IPS-15b (cell line): ENCODE results near the gene PHC3.

ENCODE experiments used
- H3K27me3 ChIP-seq: one replicate; pipeline ENCODE4 v1.6.1; 2013; ENCODE audit warnings: low read length; ENCODE audit not compliant: control insufficient read depth, insufficient read depth
- H3K36me3 ChIP-seq: one replicate; pipeline ENCODE4 v1.6.1; 2013; ENCODE audit warnings: low read length; ENCODE audit not compliant: control insufficient read depth, insufficient read depth
- H3K4me1 ChIP-seq: one replicate; pipeline ENCODE4 v1.6.1; 2013; ENCODE audit warnings: mild to moderate bottlenecking, low read length; ENCODE audit not compliant: control insufficient read depth, insufficient read depth
- H3K4me3 ChIP-seq: one replicate; pipeline ENCODE4 v1.5.1; 2013; ENCODE audit warnings: low read depth, low read length
- H3K9ac ChIP-seq: one replicate; pipeline ENCODE4 v1.6.1; 2013; ENCODE audit warnings: low read depth, mild to moderate bottlenecking, low read length
- H3K9me3 ChIP-seq: one replicate; pipeline ENCODE4 v1.6.1; 2013; ENCODE audit warnings: mild to moderate bottlenecking, low read length; ENCODE audit not compliant: control insufficient read depth, insufficient read depth

PHC3 gene

GRCh38 chr3:170179432-170179831 lies 2.1 kb downstream of the PHC3 start:
- H3K27me3 ChIP-seq: no peaks in the 10 kb centered on the region

DNA sequence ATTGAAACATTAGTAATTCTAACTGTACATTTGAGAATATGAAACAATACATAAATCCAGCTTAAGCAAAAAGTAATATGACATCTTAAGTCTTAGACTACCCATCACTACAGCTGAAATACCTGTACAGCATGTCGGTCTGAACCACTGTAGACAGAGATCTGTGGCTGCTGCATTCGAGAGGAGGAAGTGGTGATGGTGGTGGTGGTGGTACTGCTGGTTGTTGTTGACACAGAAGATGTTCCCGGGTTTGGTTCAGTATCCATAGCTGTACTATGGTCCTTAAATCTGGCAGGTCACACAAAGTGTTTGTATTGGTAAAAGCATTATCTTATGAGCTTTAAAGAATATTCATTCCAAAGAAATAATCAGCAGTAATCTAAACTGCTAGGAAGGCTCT lies 2.9 kb downstream of the PHC3 start:
- H3K4me3 ChIP-seq: no peak overlapping the region
- H3K9ac ChIP-seq: no peak overlapping the region
- H3K4me1 ChIP-seq: no peaks in the 10 kb centered on the region
- peaks cover 9% of the 10 kb centered on the region for H3K36me3 ChIP-seq
- H3K27me3 ChIP-seq: no peaks in the 10 kb centered on the region
- no peaks in the 10 kb centered on the region for H3K9me3 ChIP-seq

More at GRCh38 chr3:170179432-170179831, 2.1 kb downstream of the PHC3 start:
- Histone ChIP-seq H3K9ac (peak overlapping the region; percentile 32), H3K9me3 (no peaks in the 10 kb centered on the region), H3K4me3 (no peak overlapping the region), H3K36me3 (peaks cover 9% of the 10 kb centered on the region), H3K4me1 (no peaks in the 10 kb centered on the region)

DNA sequence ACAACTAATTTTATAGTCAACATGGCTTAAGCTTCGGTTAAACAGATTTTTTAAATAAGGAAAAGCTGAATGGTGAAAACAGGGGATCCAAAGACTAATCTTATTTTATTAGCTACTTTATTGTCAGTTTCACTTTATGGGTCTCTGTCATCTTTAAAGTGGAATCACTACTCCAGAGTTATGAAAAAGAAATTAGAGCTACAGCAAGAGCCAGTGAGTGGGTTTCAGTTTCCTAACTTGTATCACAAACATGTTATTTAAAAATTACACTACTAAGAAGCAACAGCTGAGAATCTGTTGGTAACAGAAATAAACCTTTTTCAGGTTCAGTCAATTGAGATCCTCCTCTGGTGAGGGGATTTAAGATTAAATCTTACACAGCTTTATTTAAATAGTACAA lies 10.0 kb downstream of the PHC3 start:
- H3K4me3 ChIP-seq: no peak overlapping the region
- H3K9me3 ChIP-seq: no peaks in the 10 kb centered on the region
- no peaks in the 10 kb centered on the region for H3K4me1 ChIP-seq
- H3K27me3 ChIP-seq: no peaks in the 10 kb centered on the region
- peaks cover 3% of the 10 kb centered on the region for H3K36me3 ChIP-seq
- no peak overlapping the region for H3K9ac ChIP-seq

- no peak overlapping the region for H3K4me3 ChIP-seq
- no peaks in the 10 kb centered on the region for H3K9me3 ChIP-seq
- H3K9ac ChIP-seq: no peak overlapping the region
- no peaks in the 10 kb centered on the region for H3K4me1 ChIP-seq
- peaks cover 6% of the 10 kb centered on the region for H3K36me3 ChIP-seq
- no peaks in the 10 kb centered on the region for H3K27me3 ChIP-seq
Measured at GRCh38 chr3:170164717-170165116, 16.8 kb downstream of the PHC3 start.

- H3K9ac ChIP-seq: no peak overlapping the region
- H3K27me3 ChIP-seq: no peaks in the 10 kb centered on the region
- H3K36me3 ChIP-seq: peaks cover 6% of the 10 kb centered on the region
- no peaks in the 10 kb centered on the region for H3K9me3 ChIP-seq
- H3K4me1 ChIP-seq: no peaks in the 10 kb centered on the region
- no peak overlapping the region for H3K4me3 ChIP-seq
Measured at GRCh38 chr3:170163956-170164645, 17.4 kb downstream of the PHC3 start.

DNA sequence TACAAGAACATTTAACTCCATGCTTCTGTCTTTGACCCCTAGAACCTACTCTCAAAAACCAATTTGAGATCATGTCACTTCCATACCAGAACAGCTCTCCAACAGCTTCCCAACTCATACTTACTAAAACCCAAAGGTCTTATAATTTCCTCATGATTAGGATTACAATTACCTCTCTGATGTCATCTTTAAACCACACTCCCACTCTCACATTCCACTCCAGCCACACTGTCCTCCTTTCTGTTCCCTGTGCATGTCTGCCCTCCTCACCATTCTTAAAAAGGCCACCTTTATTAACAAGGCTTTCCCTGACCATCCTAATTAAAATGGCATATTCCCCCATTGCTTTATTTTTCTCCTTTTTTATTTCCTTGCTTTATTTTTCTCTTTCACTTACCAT lies 18.9 kb downstream of the PHC3 start:
- no peaks in the 10 kb centered on the region for H3K4me1 ChIP-seq
- peaks cover 6% of the 10 kb centered on the region for H3K36me3 ChIP-seq
- H3K27me3 ChIP-seq: no peaks in the 10 kb centered on the region
- no peak overlapping the region for H3K9ac ChIP-seq
- no peak overlapping the region for H3K4me3 ChIP-seq
- H3K9me3 ChIP-seq: no peaks in the 10 kb centered on the region

DNA sequence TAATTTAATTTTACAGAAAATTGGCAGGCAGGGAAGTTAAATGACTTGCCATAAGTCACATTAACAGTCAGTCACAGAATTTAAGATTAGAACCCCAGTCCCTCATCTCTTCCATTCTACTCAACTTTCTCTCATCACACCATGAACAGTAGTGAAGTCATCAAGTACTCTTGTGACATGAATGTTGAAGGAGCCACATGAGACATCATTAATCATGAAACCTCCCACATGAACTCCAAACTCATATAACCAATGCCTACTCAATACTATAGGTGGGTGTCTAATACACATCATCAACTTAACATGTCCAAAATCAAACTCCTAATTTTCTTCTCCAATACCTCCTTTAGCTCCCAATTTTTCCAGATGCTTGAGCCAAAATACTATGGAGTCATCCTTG lies 19.5 kb downstream of the PHC3 start:
- H3K4me1 ChIP-seq: no peaks in the 10 kb centered on the region
- no peak overlapping the region for H3K4me3 ChIP-seq
- no peak overlapping the region for H3K9ac ChIP-seq
- no peaks in the 10 kb centered on the region for H3K27me3 ChIP-seq
- H3K36me3 ChIP-seq: peaks cover 6% of the 10 kb centered on the region
- no peaks in the 10 kb centered on the region for H3K9me3 ChIP-seq

GRCh38 chr3:170159933-170160332 lies 21.6 kb downstream of the PHC3 start:
- Histone ChIP-seq H3K9ac (no peak overlapping the region), H3K27me3 (no peaks in the 10 kb centered on the region), H3K36me3 (peaks cover 6% of the 10 kb centered on the region), H3K4me3 (no peak overlapping the region), H3K4me1 (no peaks in the 10 kb centered on the region), H3K9me3 (no peaks in the 10 kb centered on the region)

GRCh38 chr3:170159459-170159858 lies 22.1 kb downstream of the PHC3 start:
- Histone ChIP-seq H3K4me3 (no peak overlapping the region), H3K36me3 (peaks cover 6% of the 10 kb centered on the region), H3K9me3 (no peaks in the 10 kb centered on the region), H3K9ac (no peak overlapping the region), H3K27me3 (no peaks in the 10 kb centered on the region), H3K4me1 (no peaks in the 10 kb centered on the region)

GRCh38 chr3:170155604-170156003 lies 25.9 kb downstream of the PHC3 start:
- Histone ChIP-seq H3K36me3 (no peaks in the 10 kb centered on the region), H3K9ac (no peak overlapping the region), H3K9me3 (no peaks in the 10 kb centered on the region), H3K4me1 (no peaks in the 10 kb centered on the region), H3K27me3 (no peaks in the 10 kb centered on the region), H3K4me3 (no peak overlapping the region)

DNA sequence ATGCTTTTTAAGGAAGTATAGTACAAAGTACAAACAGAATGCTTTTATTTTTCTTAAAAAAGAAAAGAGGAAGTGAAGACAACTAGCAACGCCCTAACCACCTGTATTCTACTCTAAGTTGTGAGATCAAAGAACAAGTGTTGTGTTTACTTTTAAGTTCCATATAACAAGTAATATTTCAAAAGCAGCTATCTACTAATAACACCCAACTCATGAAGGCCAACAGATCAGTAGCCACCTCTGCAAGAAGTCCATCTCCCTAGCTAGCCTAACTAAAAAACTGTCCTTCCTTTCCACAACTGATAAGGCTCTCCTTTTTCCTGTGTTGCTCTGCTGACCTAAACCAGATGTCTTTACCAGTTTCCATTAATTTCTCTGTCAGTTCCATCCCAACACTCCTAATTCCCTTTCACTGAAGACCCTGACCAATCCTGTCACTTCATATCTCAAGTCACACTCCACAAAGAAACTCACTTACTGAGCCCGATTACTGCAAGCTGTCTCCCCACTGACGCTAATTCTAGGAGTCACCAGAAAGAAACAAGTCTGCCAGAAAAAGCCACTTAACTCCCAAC lies 26.9 kb downstream of the PHC3 start:
- Histone ChIP-seq H3K36me3 (no peaks in the 10 kb centered on the region), H3K9ac (no peak overlapping the region), H3K27me3 (no peaks in the 10 kb centered on the region), H3K9me3 (no peaks in the 10 kb centered on the region), H3K4me3 (no peak overlapping the region), H3K4me1 (no peaks in the 10 kb centered on the region)

GRCh38 chr3:170154084-170154483 lies 27.4 kb downstream of the PHC3 start:
- Histone ChIP-seq H3K4me3 (no peak overlapping the region), H3K9ac (no peak overlapping the region), H3K27me3 (no peaks in the 10 kb centered on the region), H3K4me1 (no peaks in the 10 kb centered on the region), H3K9me3 (no peaks in the 10 kb centered on the region), H3K36me3 (no peaks in the 10 kb centered on the region)
